MCF 10A (cell line): ENCODE data around the gene TSC22D3. TPM values are rescaled to one million over a fixed set of nuclear protein-coding genes. Genes with fewer than 3 reads are reported as not detected.

ENCODE experiments used
- BruUV-seq: library from RNA; stranded (reverse); fragments of 400-500 nt; replicated peaks from 2 replicates; lab custom pipeline; 2021; lab: Mats Ljungman, UMichigan
- CTCF ChIA-PET: fragments of 300-600 bp; sonication (Branson Sonifier 250); formaldehyde crosslinking; extraction: SDS; loops from one replicate; lab custom pipeline; 2021; ENCODE audit warnings: antibody characterized with exemption, inconsistent platforms; lab: Yijun Ruan, JAX
- POLR2A ChIA-PET: fragments of 300-600, 350-650 bp; sonication (Branson Sonifier 250); formaldehyde crosslinking; extraction: SDS; loops from one replicate; lab custom pipeline; 2020; ENCODE audit warnings: antibody characterized with exemption, inconsistent platforms; lab: Yijun Ruan, JAX
- DNase-seq: peaks from one replicate; pipeline ENCODE4 v3.0.0-alpha.2; 2018; ENCODE audit not compliant: unreplicated experiment
- H3K27ac Mint-ChIP-seq: one replicate; pipeline ENCODE4 v1.8.0; 2022; ENCODE audit warnings: mild to moderate bottlenecking, low read depth, mixed read lengths; ENCODE audit not compliant: unreplicated experiment
- H3K27me3 Mint-ChIP-seq: one replicate; pipeline ENCODE4 v1.8.0; 2022; ENCODE audit warnings: mixed read lengths; ENCODE audit not compliant: insufficient read depth, unreplicated experiment
- H3K36me3 Mint-ChIP-seq: one replicate; pipeline ENCODE4 v1.8.0; 2022; ENCODE audit warnings: mild to moderate bottlenecking, moderate library complexity, mixed read lengths; ENCODE audit not compliant: insufficient read depth, unreplicated experiment
- H3K4me1 Mint-ChIP-seq: one replicate; pipeline ENCODE4 v1.8.0; 2022; ENCODE audit warnings: mixed read lengths; ENCODE audit not compliant: insufficient read depth, unreplicated experiment
- H3K4me3 Mint-ChIP-seq: one replicate; pipeline ENCODE4 v1.8.0; 2022; ENCODE audit warnings: mild to moderate bottlenecking, moderate library complexity, mixed read lengths; ENCODE audit not compliant: unreplicated experiment
- H3K9me3 Mint-ChIP-seq: one replicate; pipeline ENCODE4 v1.8.0; 2022; ENCODE audit warnings: mixed read lengths; ENCODE audit not compliant: unreplicated experiment
- CTCF ChIP-seq: fragments of 200-600 bp; IDR thresholded peaks from one replicate; pipeline ENCODE4 v1.8.0; 2022; ENCODE audit warnings: antibody characterized with exemption, mild to moderate bottlenecking; ENCODE audit not compliant: unreplicated experiment
- intact Hi-C: fragments of 100-400 bp; cut with micrococcal nuclease; formaldehyde crosslinking; loops from 2 replicates; pipeline ENCODE4 v1.14.1; 2022
- total RNA-seq: library from RNA; stranded (reverse); gene quantifications from 2 replicates; pipeline ENCODE4 v1.2.3, GENCODE V29; 2022

TSC22D3 gene
- total RNA-seq, 1 experiment from 2014 or later, result 124 TPM

GRCh38 chrX:107675823-107676555 lies 99.6 kb downstream of the TSC22D3 start:
- H3K4me3 Mint-ChIP-seq, result peak overlapping the region; percentile 70
- BruUV-seq, result TSS peak; percentile 60
- ChIA-PET CTCF (interaction anchor here (1.0 to 9.3 kb wide), 5 partner anchors 17 to 218 kb away, joined by 4 to 157 read pairs (median 6); partner anchors contain the start of gene NCBP2L), POLR2A (interaction anchor here (0.6 to 12.1 kb wide), 13 partner anchors 8 to 100 kb away, joined by 3 to 679 read pairs (median 21); partner anchors contain the start of genes NCBP2L and TSC22D3)
- intact Hi-C loops, result loop anchor here (10.0 kb wide), 1 partner anchor 299 kb away; no protein-coding TSS in a partner anchor
- peaks cover 14% of the 10 kb centered on the region for H3K36me3 Mint-ChIP-seq
- peaks cover 30% of the 10 kb centered on the region for H3K4me1 Mint-ChIP-seq
- peak; percentile 65 for DNase-seq
- H3K27me3 Mint-ChIP-seq, result peaks cover 75% of the 10 kb centered on the region
- H3K9me3 Mint-ChIP-seq, result no peaks in the 10 kb centered on the region
- H3K27ac Mint-ChIP-seq, result peak overlapping the region; percentile 96
- no peak for TF ChIP-seq CTCF

DNA sequence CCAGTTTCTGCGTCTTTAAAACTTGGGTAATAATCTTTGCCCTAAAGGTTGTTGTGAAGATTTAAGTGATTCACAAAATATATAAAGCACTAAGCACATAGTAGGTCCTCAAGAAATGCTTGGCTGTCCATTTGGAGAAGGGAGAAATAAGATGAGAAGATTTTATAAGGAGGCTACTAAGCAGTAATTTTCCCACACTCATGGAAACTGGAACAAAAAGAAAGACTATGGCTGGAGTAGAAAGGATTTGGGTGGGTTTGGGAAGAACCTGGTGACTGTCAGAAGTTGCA lies 100.3 kb downstream of the TSC22D3 start:
- Mint-ChIP-seq H3K4me1 (peaks cover 27% of the 10 kb centered on the region), H3K27me3 (peaks cover 69% of the 10 kb centered on the region), H3K36me3 (peaks cover 14% of the 10 kb centered on the region), H3K9me3 (no peaks in the 10 kb centered on the region), H3K27ac (peak overlapping the region; percentile 90), H3K4me3 (peak overlapping the region; percentile 70)
- POLR2A ChIA-PET, result interaction anchor here (0.6 to 12.1 kb wide), 13 partner anchors 9 to 416 kb away, joined by 3 to 679 read pairs (median 21); partner anchors contain the start of genes ATG4A, NCBP2L, PSMD10 and TSC22D3
- no TSS peak for BruUV-seq
- DNase-seq, result no peak
- intact Hi-C loops, result loop anchor here (10.0 kb wide), 1 partner anchor 299 kb away; no protein-coding TSS in a partner anchor
- CTCF ChIA-PET, result interaction anchor here (6.8 to 9.3 kb wide), 3 partner anchors 16 to 102 kb away, joined by 73 to 157 read pairs (median 74); partner anchors contain the start of genes NCBP2L and TSC22D3
- no peak for TF ChIP-seq CTCF

DNA sequence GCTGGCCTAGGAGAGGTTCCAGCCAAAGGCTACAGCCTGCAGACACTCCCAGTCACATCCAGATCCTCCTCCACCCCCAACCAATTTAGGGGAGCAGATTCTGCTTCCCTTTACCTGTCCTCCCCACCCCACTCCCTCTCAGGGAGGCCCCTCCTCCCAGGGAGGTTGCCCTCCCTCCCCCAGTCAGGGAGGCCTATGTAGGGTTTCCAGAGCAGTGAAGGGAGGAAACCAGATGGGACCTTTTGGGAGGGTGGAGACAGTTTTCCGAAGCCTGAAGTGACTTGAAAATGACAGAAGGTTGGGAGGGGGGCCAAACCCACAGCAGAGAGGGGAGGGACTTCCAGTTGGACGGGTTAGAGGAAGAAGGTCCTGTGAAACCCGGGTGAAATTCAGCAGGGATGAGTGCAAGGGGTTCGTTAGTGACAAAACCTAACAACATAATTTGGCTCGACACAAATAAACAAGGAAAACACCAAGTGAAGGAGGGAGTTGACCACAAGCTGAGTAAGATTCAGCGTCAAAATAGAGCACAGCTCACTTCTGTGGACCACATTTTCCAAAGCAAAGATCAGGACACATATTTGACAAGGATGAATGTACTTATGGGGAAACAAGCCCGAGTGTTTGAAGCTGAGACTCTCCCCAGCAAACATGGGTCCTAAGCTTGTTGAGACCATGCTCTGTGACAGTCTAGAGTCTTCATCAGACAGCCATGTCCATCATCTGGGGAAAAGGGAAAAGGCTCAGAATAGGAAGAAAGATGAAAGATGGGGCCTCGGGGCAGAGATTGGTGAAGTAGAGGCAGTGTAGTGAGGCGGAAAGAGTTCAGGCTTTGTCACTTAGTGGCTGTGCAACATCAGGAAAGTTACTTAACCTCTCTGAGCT lies 100.9 kb downstream of the TSC22D3 start:
- peaks cover 15% of the 10 kb centered on the region for H3K36me3 Mint-ChIP-seq
- TSS peak; percentile 58 for BruUV-seq
- H3K27me3 Mint-ChIP-seq, result peaks cover 69% of the 10 kb centered on the region
- POLR2A ChIA-PET, result interaction anchor here (0.6 to 12.1 kb wide), 20 partner anchors 9 to 675 kb away, joined by 3 to 679 read pairs (median 7); partner anchors contain the start of genes ATG4A, MORC4, NCBP2L and PRPS1
- H3K4me1 Mint-ChIP-seq, result peaks cover 21% of the 10 kb centered on the region
- DNase-seq, result peak; percentile 80
- CTCF ChIA-PET, result interaction anchor here (0.6 to 9.3 kb wide), 5 partner anchors 16 to 1429 kb away, joined by 3 to 157 read pairs (median 73); partner anchors contain the start of genes NCBP2L and TSC22D3
- H3K4me3 Mint-ChIP-seq, result peak overlapping the region; percentile 70
- peak overlapping the region; percentile 90 for H3K27ac Mint-ChIP-seq
- no peaks in the 10 kb centered on the region for H3K9me3 Mint-ChIP-seq
- intact Hi-C loops, result loop anchor here (1.0 to 10.0 kb wide), 5 partner anchors 38 to 398 kb away; no protein-coding TSS in a partner anchor
- no peak for TF ChIP-seq CTCF
